Stimulated activated CD8-positive, alpha-beta memory T cell treated with anti-CD3 and anti-CD28 coated beads, Interleukin-15, amount 100 ng/mL, for 1 hour (primary cell): ENCODE results near the gene ARHGEF38.

Experiments
- DNase-seq: peaks from one replicate; pipeline ENCODE4 v3.0.0-alpha.2; 2020; ENCODE audit warnings: low read depth

Gene ARHGEF38

DNA sequence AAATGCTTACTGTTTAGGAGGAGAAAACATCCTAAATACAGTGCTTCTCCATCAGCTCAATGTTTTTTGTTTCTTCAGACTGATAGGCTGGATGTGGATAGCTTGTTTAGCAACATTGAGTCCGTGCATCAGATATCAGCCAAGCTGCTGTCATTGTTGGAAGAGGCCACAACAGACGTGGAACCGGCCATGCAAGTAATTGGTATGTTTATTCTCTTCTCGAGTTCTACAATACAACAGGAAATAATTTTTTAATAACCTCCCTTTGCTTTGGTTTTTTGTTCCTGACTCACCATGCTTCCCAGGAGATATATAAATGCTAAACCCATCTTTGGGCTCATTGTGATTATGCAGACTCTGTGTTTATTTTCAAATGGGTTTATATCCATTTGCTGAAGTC lies 60.9 kb downstream of the ARHGEF38 start:
- no peak for DNase-seq

DNA sequence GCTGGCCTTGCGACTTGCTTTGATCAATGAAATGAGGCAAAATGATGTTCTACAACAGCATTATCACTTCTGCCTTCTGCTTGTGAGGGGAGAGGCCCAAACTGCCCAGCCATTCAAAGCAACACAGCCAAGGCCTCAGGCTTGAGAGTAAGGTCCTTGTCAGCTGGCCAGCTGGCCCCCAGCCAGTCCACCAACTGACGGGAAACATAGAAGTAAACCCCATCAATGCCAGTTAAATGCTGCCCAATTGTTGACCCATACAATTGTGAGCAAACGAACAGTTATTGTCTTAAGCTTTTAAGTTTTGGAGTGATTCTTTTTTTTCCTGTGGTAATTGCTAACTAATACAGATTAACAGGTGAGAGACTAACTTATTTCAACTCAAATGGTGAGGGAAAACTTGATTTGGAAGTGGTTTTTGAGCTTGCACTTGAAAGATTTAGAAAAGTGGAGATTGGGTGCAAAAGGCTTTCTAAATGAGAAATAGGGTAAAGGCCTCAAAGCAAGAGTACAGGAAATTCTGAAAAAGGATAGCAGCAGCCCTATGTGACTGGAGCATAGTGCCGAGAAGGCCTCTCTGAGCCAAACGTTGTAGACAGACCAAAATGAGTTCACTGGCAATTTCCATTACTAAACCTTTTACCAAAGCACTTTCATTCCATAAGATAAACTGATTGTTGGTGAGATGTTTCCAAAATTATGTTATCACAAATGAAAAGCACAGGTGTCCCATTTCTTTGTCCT lies 66.9 kb downstream of the ARHGEF38 start:
- DNase-seq, result no peak

DNA sequence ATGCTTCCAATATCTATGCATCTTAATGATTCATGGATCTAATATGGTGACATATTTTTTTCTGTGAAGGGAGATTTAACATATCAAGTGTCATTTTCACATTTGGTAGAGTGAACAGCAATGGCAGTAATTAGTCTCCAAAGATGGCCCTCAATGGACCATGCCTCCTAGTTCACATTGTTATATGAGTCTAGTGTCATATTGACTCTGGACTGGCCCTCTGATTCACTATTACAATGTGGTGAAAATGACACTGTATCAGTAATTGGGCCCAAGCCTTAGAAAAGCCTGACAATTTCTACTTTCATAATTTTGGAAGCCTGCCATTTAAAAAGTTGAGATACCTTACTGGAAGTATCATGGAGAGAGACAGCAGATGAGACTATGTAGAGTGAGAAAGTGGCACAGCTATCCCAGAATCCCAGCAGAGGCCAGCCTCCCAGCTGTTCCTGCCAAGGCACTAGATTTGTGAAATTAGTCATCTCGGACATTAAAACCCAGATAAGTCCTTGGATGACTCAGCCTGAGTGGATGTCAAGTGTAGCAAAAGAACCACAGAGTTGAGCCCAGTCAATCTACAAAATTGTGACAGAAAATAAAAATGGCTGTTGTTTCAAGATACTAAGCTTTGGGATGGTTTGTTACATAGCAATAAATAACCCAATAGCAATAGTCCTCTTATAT lies 68.4 kb downstream of the ARHGEF38 start:
- no peak for DNase-seq

DNA sequence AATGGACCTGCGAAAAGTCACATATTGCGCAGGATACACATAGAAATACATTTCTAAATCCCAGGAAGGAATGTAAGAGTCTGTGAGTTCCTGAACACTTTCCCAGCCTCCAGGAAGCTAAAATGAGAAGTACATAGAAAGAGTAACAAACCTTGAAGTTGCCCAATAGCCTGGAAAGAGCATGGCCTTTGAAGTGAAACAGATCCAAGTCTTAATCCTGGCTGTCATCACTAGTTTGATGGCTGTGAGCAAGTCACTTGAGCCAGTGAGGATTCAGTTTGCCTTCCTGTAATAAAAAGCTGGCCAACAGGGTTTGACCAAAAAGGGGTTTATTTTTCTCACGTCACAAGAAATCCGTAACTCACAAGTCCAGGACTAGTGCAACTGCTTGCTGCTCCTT lies 69.8 kb downstream of the ARHGEF38 start:
- no peak for DNase-seq

DNA sequence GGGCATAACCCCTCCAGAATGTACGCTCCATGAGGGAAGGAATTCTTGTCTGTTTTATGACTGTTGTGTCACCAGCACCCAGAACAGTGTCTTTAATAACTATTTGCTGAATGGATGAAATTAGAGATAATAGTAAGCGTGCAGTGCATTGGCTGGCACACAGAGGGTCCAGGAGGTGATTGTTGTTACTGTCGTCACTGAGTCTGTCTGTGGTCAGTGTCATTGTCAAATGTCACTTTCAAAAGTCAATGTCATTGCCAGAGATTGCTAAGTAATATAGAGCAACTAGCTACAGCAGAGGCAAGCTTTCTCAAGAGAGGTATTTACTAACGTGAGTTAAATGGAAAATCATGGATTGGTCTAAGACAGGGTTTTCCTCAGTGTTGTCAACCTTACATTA lies 70.7 kb downstream of the ARHGEF38 start:
- DNase-seq, result no peak

DNA sequence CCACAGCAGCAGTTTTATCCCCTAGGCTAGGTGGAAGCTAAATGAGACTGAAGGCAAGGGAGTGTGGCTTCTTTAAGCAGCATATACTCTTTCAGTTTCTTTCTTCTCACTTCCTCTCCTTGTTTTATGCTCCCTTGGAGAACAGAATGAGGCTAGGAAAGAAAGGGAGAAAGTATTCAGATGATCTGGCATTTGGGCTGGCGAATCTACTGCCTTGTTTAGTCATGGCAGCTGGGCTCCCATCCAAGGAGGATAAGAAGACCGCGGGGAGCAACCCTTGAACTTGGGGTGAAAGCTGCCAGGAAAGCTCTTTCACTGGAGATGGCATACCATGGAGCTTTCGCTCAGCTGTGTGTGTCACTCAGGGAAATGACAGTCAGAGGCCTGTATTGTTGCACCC lies 72.1 kb downstream of the ARHGEF38 start:
- no peak for DNase-seq

DNA sequence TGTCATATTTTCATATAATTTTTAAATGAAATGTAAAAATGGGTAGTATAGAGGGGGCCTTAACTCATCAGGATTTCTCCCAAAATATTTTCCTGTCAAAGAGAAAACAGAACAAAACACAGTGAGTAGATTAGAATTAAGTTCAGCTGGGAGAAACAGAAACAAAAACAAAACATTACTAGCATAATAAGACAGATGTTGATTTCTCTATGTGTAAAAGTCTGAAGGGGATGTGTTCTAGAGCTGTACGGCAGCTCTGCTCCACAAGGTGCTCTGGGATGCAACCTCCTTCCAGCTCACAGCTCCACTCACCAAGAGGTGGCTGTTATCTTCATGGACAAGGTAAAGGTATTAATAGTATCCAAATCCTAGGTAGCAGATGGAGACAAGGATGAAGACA lies 72.8 kb downstream of the ARHGEF38 start:
- no peak for DNase-seq

DNA sequence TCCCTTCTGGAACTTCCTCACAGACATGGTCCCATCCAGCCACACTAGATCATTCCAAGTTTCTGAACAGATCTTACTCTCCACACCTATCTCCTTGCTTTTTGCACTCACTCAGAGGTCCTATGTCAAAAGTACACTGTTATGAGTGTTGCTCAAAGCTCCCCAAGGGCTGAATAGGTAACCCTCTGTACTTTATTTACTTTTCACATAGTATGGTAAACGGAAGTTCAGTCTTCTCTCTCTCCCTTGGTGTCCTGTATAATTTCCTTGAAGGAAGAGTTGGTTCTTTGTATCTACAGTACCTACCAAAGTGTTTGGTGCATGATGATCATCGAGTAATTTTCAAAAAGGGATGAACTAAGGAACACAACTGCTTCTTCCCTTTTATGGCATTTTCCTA lies 74.4 kb downstream of the ARHGEF38 start:
- no peak for DNase-seq

DNA sequence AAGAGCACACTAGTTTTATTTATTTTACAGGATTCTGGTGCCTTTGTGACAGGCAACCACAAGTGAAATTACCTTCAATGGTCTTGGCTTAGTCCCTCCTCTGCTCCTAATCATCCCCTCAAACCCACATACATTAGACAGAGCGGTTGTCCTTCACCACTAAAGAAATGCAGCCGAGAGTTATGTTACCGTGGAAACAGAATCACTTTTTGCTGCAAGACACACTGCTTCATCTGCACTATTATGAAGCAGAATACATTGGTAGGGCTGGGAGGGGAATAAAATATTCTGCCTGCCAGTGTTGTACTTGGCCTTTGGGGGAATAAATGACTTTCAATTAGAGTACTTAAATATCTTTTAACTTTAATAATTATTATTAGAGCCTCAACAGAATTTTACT lies 75.2 kb downstream of the ARHGEF38 start:
- DNase-seq, result no peak

DNA sequence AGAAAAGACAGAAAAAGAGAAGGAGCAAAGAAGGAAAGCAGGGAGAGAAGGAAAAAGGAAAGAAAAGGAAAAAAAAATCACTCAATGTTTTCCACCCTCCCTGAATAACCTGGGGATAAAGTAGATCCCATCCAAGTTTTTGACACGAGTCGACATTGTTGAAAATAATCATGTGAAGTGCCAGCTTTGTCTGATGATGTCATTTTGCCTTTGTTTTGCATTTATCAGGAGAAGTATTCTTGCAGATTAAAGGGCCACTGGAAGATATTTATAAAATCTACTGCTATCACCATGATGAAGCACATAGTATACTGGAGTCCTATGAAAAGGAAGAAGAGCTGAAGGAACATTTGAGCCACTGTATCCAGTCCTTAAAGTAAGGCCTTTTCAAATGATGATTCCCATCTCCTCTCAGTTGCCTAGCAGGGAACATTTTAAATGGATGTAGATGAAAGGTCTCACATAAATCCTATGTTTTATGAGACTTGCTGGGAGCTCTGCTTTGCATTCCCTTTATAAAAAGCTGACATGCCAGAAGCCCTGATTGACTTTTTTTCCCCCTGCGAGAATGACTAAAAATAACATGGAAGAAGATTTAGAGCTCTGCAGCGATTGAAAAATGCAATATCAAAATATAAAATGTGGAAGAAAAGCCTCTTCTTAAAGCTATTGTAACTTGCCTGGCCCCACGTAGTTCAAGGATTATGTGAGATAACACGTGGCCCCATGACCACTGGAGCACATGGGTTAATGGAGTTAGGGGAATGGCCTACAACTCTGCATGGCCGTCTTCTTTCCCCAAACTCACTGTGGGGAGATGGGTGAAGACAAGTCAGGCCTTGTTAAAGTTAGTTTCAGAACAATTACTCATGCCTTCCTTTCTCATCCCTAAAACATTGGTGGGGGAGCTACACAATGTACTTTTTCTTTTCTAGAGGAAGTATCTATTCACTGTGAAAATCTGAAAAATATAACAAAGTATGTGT lies 78.5 kb downstream of the ARHGEF38 start:
- DNase-seq, result no peak

DNA sequence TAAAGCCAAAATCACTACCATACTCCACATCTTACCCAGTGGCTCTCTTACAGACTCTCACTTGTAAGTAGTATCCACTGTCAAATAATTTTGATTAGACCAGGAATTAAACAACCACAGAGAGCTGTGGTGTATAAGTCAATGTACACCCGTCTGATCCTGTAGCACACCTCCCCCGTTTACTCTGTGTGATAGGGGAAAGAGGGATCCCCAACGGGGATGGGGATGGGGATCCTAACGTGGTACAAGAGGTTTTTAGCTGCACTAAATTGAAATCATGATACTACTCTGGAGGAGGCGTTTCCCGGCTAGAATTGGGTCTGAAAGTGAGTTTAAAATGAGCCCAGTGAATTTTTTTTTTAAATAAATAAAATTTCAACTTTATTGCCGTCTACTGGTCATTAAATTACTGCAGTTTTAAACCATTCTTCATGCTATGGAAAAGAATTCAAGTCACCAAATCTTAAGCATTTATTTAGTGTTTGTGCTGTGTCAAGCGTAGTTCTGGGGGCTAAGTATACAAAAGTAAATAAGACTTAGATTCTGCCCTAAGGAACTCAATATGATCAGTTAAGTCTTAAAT lies 79.5 kb downstream of the ARHGEF38 start:
- no peak for DNase-seq

DNA sequence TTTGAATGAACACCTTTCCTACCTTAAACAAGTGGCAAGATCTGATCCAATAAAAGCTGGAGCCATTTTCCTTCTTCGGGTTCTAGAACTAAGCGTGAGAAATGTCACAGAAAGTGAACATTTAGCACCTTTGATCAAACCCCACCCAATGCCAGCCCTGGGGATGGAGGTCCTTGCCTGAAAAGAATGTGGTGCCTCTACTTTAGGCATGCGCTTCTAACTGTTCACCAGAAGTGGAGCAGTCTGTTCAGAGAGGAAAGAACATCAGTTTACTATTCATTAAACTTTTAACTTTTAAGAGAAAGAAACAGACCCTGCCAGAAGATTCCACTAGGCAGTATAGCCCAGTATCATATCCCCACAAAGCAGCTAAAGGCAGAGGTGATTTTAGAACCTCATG lies 80.2 kb downstream of the ARHGEF38 start:
- no peak for DNase-seq

DNA sequence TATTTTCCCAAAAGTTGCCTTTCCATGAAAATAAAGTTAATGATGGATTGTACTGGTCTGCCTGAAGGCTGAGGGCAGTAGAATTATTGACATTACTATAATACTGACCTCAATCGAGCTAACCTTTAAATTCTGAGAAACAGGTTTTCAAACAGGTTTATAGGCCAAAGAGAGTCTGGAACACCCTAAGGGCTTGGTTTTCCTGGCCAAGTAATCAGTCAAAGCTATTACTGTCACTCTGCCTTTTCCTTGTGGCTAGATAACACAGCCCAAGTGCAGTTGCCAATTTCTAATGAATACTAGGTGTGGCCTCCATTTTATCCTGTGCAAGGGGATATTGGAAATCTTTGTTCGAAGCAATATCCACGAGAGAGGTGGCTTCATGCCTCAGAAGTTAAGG lies 80.8 kb downstream of the ARHGEF38 start:
- DNase-seq, result no peak

DNA sequence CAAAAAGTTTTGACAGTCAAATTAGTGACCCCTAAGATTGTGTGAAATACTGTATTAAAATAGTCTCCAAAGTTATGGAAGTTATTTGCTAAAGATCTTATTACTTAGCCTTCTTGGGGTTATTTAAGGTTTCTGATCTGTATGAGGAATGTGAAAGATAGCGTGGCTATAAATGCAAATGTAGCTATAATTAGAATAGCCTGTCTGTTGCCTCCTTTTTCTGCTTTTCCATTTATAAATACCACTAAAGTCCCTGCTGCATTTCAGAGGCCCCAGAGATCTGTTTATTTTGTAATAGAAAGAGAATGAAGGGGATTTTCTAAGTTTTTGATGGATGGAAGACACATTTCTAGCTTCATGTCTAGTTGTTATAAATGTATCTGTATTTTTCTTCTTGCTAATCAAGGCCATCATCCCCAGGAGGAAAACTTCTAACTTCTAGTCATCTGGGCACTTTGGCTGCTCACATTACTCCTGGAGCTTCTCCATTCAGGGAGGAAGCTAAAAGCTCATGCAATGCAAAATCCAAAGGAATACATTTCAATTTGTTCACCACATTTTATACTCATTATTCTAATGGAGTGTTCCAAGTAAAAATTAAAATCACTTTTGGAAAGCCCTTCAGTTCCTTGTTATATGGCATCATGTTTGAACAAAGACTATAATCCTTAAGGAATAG lies 82.1 kb downstream of the ARHGEF38 start:
- no peak for DNase-seq

DNA sequence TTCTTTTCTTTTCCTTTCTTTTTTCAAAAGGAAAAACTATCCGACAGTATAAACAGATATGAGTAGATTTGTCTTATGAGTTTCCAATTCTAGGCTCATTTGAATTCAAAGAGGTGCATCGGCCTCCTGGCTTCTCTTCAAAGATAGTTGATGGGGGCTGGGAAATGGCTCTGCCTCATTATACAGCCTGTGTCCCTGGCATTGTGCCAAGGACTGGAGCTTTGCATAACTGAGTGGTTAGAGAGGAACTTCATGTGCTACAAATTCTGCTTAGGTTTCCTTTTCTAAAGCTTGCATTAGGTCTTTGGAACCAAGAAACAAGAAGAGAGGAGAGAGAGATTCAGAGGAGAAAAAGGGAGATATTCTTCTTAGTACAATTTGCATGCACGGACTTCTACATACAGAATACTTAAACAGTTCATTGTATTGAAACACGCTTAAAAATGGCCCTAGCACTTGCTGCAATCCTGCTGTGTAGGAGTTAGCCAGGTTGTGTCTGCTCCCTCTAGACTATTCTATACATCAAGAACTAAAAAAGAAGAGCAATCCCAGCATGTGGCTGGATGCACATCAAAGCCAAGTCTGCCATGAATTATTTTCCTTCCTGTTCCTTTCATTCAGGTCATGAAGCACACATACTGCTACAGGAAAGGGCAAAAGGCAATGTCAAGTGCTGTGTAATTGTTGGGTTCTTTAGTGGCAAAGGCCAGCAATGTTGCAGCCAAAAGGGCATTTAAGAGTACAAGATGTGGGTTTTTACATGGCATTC lies 85.2 kb downstream of the ARHGEF38 start:
- no peak for DNase-seq

DNA sequence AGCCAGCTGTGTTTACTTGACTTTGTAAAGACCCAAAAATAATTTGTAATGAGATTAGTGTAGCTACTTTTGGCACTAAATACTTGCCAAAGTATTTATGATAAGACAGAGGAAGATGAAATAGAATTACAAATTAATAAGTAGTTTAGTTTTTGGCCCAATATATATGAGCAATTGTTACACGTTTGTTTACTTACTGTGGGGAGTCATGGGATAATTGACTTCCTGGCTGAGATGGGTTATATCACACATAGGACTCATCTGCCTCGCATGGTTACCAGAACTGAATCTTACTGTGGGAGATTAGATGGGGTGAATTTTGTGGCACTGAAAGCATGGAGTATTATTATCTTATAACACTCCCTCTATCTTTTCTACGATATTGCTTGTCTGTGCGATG lies 89.4 kb downstream of the ARHGEF38 start:
- DNase-seq, result no peak

DNA sequence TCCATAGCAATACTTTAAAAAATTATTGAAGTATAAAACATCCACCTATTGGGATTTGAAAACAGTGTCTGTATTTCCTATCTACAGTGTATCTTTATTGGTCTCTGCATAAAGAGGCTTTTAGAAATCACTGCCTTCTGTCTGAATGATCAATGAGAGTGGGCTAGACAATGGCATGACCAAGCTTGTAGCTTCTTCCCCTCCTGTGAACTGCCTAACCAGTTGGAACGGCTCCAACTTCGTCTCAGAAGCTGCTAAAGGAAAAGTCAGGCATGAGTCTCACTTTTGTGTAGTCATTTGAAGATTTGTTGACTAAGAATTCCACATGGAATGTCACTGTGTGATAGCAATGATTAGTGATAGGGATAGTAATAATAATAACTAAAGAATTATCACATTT lies 91.8 kb downstream of the ARHGEF38 start:
- no peak for DNase-seq

DNA sequence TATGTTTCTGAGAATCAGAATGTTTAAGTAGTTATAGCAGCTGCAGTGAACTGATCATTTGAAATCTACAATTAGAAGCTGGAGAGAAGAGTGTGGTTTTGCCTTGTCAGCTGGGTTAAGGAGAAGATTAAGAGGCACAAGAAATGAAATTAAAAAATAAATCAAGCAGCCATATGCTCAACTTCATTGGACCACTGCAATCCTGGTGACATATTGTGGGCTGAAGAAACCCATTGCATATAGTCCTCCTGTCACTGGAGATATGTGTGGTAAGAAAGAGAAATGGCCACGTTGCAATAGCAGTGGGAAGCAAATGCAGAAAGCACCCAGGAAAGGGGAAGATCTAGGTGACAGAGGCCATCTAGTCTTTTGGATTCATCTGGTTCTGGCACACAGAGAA lies 93.0 kb downstream of the ARHGEF38 start:
- DNase-seq, result no peak

DNA sequence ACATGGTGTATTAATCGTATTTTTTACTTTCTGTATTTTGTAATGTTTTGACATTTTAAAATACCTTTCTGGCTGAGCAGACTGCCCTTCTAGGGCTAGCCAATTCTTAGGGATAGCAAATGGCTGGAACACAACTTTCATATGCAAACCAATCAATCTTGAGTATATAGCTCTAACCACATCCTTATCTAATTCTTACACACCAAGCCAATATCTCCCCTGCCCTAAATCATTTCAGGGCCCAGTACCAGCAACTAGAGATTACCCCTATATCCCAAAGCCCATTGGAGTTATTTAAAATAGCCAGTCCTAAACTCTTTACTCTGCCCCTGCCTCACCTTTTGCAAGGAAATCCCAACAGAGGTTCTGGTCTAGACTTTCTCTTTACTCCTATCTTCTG lies 97.8 kb downstream of the ARHGEF38 start:
- DNase-seq, result no peak

DNA sequence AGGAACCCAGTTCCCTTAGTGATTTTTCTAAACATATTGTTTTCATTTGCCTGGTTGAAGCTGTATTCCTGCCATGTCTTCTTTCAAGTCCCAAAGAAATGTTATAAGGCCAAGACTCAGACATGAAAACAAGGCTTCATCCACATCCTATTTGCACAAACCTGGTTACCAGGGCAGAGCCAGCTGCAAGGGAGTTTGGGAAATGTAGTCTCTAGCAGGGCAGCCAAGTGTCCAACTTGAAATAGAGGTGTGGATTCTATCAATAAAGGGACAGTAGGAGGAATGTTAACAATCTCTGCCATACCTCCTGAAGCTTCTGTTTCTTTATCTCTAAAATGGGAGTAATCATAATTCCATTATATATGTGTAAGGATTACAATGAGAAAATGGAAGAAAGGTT lies 99.5 kb downstream of the ARHGEF38 start:
- no peak for DNase-seq

DNA sequence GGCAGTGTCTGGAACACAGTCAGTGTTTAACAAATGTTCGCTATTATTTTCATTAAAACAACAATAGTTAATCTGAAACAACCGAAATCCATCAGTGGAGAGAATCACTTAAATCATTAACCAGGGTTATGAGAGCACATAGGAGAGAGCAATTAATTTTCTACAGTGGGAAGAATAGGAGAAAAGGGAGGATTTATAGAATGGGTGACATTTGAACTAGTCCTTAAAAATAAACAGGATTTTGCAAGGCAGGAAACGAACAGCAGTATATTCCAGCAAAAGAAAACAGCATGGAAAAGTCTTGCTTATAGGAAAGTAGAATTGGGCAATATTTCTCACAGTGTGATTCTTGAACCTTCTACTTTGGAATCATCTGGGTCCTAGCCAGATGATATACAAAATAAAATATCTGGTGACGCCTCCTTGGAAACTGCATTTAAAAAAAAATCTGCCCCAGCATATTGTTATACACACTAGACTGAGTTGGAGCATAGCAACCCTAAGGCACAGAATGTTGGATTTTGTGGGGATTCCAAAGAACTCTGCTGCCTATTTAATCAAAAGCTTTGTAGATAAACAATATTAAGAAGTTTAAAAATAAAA lies 100.0 kb downstream of the ARHGEF38 start:
- DNase-seq, result no peak
